OCI-LY1 (cell line): ENCODE results near the gene BMPR1B.
"Not testable (repeated sequence)": the region's sequence is repeated elsewhere in the genome, so short reads cannot be mapped to it uniquely, and the experiment has no call there.

ENCODE experiments used
- CTCF ChIP-seq: fragments of 200-600 bp; sonication (generic), shearing (Covaris generic); IDR thresholded peaks from 2 replicates; pipeline ENCODE4 v1.5.1; 2017; ENCODE audit warnings: mild to moderate bottlenecking, antibody characterized with exemption, low read length, moderate library complexity, mixed read lengths
- EZH2 ChIP-seq: fragments of 200-600 bp; sonication (generic), shearing (Covaris generic); IDR thresholded peaks from 2 replicates; pipeline ENCODE4 v1.8.0; 2017; ENCODE audit warnings: borderline replicate concordance, mixed run types, mild to moderate bottlenecking, antibody characterized with exemption, low read length, moderate library complexity, mixed read lengths

DNA sequence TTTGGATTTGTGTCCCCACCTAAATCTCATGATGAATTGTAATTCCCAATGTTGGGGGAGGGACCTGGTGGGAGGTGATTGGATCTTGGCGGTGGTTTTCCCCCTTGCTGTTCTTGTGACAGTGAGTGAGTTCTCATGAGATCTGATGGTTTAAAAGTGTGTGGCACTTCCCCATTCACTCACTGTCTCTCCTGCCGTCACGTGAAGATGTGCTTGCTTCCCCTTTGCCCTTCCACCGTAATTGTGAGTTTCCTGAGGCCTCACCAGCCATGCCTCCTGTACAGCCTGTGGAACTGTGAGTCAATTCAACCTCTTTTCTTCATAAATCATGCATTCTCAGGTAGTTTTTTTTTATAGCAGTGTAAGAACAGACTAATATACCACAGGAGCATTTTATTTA lies 304.0 kb downstream of the BMPR1B start:
- TF ChIP-seq CTCF, EZH2: not testable (repeated sequence)
